WTC11 (cell line): ENCODE results near the gene MYBL2. TPM values are rescaled to one million over a fixed set of nuclear protein-coding genes. Genes with fewer than 3 reads are reported as not detected.

Experiments used
- ATAC-seq: fragments of 200-7000 bp; cut with Tn5 transposase; 2 replicates; pipeline ENCODE4 v1.10.0; 2021; ENCODE audit warnings: mild to moderate bottlenecking, moderate library complexity
- CTCF ChIA-PET: fragments of 300-600 bp; sonication (Branson Sonifier 250); formaldehyde crosslinking; loops from one replicate; lab custom pipeline; 2021; ENCODE audit warnings: antibody characterized with exemption; lab: Charles Lee
- POLR2A ChIA-PET: fragments of 350-600 bp; sonication (Branson Sonifier 250); formaldehyde crosslinking; loops from one replicate; lab custom pipeline; 2021; ENCODE audit warnings: antibody characterized with exemption; lab: Charles Lee
- DNase-seq: peaks from one replicate; pipeline ENCODE4 v3.0.0; 2021; ENCODE audit warnings: low spot score
- H3K27ac Mint-ChIP-seq: 2 replicates; pipeline ENCODE4 v1.8.0; 2021; ENCODE audit warnings: mixed read lengths
- H3K27me3 Mint-ChIP-seq: 2 replicates; pipeline ENCODE4 v1.8.0; 2021; ENCODE audit warnings: low read depth, mild to moderate bottlenecking, moderate library complexity, mixed read lengths
- H3K36me3 Mint-ChIP-seq: 2 replicates; pipeline ENCODE4 v1.8.0; 2021; ENCODE audit warnings: mixed read lengths
- H3K4me1 Mint-ChIP-seq: 2 replicates; pipeline ENCODE4 v1.8.0; 2022; ENCODE audit warnings: mixed read lengths
- H3K4me3 Mint-ChIP-seq: 2 replicates; pipeline ENCODE4 v1.8.0; 2021; ENCODE audit warnings: mild to moderate bottlenecking, moderate library complexity, mixed read lengths
- H3K9me3 Mint-ChIP-seq: 2 replicates; pipeline ENCODE4 v1.8.0; 2021; ENCODE audit warnings: mixed read lengths
- ATF1 ChIP-seq: sonication (generic); formaldehyde crosslinking; IDR thresholded peaks from 2 replicates; pipeline ENCODE4 v1.8.1; 2023; ENCODE audit warnings: mild to moderate bottlenecking, moderate library complexity, missing genetic modification reagents
- ELF4 ChIP-seq: sonication (generic); formaldehyde crosslinking; IDR thresholded peaks from 2 replicates; pipeline ENCODE4 v1.8.1; 2022; ENCODE audit warnings: low read depth, mild to moderate bottlenecking, moderate library complexity, missing genetic modification reagents
- ESRRA ChIP-seq: sonication (generic); formaldehyde crosslinking; IDR thresholded peaks from 2 replicates; pipeline ENCODE4 v1.8.1; 2022; ENCODE audit warnings: mild to moderate bottlenecking, missing genetic modification reagents, borderline replicate concordance
- GTF2I ChIP-seq: fragments of 250-450 bp; sonication (Bioruptor Pico); conservative IDR thresholded peaks from 2 replicates; pipeline ENCODE4 v1.4.0; 2021; ENCODE audit warnings: mild to moderate bottlenecking
- HMGA2 ChIP-seq: fragments of 250-450 bp; sonication (Bioruptor Pico); IDR thresholded peaks from 2 replicates; pipeline ENCODE4 v1.4.0; 2021; ENCODE audit warnings: mild to moderate bottlenecking, moderate library complexity
- KAT7 ChIP-seq: sonication (generic); formaldehyde crosslinking; IDR thresholded peaks from 2 replicates; pipeline ENCODE4 v1.8.1; 2023; ENCODE audit warnings: missing genetic modification reagents, mild to moderate bottlenecking, borderline replicate concordance
- MYBL2 ChIP-seq: sonication (generic); formaldehyde crosslinking; IDR thresholded peaks from 2 replicates; pipeline ENCODE4 v1.8.1; 2023; ENCODE audit warnings: mild to moderate bottlenecking, moderate library complexity, missing genetic modification reagents
- NFYB ChIP-seq: sonication (generic); formaldehyde crosslinking; conservative IDR thresholded peaks from 2 replicates; pipeline ENCODE4 v1.8.0; 2022; ENCODE audit warnings: low read depth, missing genetic modification reagents
- NR1H2 ChIP-seq: sonication (generic); formaldehyde crosslinking; IDR thresholded peaks from 2 replicates; pipeline ENCODE4 v1.9.0; 2021; ENCODE audit warnings: mild to moderate bottlenecking, moderate library complexity, missing genetic modification reagents
- OVOL2 ChIP-seq: fragments of 250-450 bp; sonication (Bioruptor Pico); IDR thresholded peaks from 2 replicates; pipeline ENCODE4 v1.9.0; 2021; ENCODE audit warnings: mild to moderate bottlenecking, borderline replicate concordance
- PRRX2 ChIP-seq: fragments of 250-450 bp; sonication (Bioruptor Pico); IDR thresholded peaks from 2 replicates; pipeline ENCODE4 v1.8.0; 2021; ENCODE audit warnings: mild to moderate bottlenecking
- RELA ChIP-seq: sonication (generic); formaldehyde crosslinking; IDR thresholded peaks from 2 replicates; pipeline ENCODE4 v1.8.1; 2022; ENCODE audit warnings: missing genetic modification reagents, mild to moderate bottlenecking, borderline replicate concordance
- ZNF416 ChIP-seq: fragments of 250-450 bp; sonication (Bioruptor Pico); IDR thresholded peaks from 2 replicates; pipeline ENCODE4 v1.9.0; 2021; ENCODE audit warnings: mild to moderate bottlenecking, inconsistent platforms
- ZNF671 ChIP-seq: fragments of 250-450 bp; sonication (Bioruptor Pico); IDR thresholded peaks from 2 replicates; pipeline ENCODE4 v1.8.0; 2021; ENCODE audit warnings: mild to moderate bottlenecking
- total RNA-seq: library from RNA; stranded (reverse); gene quantifications from 3 replicates; pipeline ENCODE4 v1.2.3, GENCODE V29; 2021
- TF ChIP-seq, protein P1 (sequence below): sonication (generic); formaldehyde crosslinking; IDR thresholded peaks from 2 replicates; pipeline ENCODE4 v1.8.1; 2023; ENCODE audit warnings: mild to moderate bottlenecking, moderate library complexity, missing genetic modification reagents
- TF ChIP-seq, protein P2 (sequence below): sonication (generic); formaldehyde crosslinking; IDR thresholded peaks from 2 replicates; pipeline ENCODE4 v1.8.1; 2023; ENCODE audit warnings: mild to moderate bottlenecking, missing genetic modification reagents, moderate library complexity
- TF ChIP-seq, protein P3 (sequence below): sonication (generic); formaldehyde crosslinking; IDR thresholded peaks from 2 replicates; pipeline ENCODE4 v1.8.1; 2023; ENCODE audit warnings: mild to moderate bottlenecking, missing genetic modification reagents
- TF ChIP-seq, protein P4 (sequence below): sonication (generic); formaldehyde crosslinking; IDR thresholded peaks from 2 replicates; pipeline ENCODE4 v1.8.0; 2022; ENCODE audit warnings: mild to moderate bottlenecking, missing genetic modification reagents
- TF ChIP-seq, protein P5 (sequence below): sonication (generic); formaldehyde crosslinking; IDR thresholded peaks from 2 replicates; pipeline ENCODE4 v1.8.1; 2022; ENCODE audit warnings: low read depth, mild to moderate bottlenecking, moderate library complexity, missing genetic modification reagents, borderline replicate concordance
- TF ChIP-seq, protein P6 (sequence below): fragments of 250-450 bp; sonication (Bioruptor Pico); conservative IDR thresholded peaks from 2 replicates; pipeline ENCODE4 v1.9.0; 2021; ENCODE audit warnings: mild to moderate bottlenecking
- TF ChIP-seq, protein P7 (sequence below): fragments of 250-450 bp; sonication (Bioruptor Pico); IDR thresholded peaks from 2 replicates; pipeline ENCODE4 v2.1.2; 2022; ENCODE audit warnings: mild to moderate bottlenecking, moderate library complexity

Gene MYBL2
- total RNA-seq, 1 experiment from 2014 or later = 166 TPM

DNA sequence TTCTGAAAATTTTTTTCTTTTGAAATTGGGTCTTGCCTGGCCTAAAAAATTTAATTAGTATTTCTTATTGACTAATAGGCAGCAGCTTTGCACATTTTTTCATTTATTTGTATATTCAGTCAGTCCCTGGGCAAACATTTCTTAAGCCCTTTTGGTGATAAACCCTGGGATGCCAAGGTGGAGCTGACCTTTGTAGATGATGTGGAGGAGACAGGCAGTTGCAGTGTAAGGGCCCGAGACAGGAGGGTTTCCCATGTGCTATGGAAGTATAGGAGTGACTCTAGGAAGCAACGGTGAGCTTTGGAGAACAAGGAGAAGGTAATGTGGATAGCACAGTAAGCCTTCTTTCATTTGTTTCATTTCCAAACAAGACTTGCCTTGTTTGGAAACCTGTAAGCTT lies 3.5 kb downstream of the MYBL2 start (continued):
- TF ChIP-seq ZNF416 (CRISPR knock-in tag) (no peak), ELF4 (CRISPR knock-in tag) (no peak), RELA (CRISPR knock-in tag) (no peak)
- TF ChIP-seq, protein P1, sequence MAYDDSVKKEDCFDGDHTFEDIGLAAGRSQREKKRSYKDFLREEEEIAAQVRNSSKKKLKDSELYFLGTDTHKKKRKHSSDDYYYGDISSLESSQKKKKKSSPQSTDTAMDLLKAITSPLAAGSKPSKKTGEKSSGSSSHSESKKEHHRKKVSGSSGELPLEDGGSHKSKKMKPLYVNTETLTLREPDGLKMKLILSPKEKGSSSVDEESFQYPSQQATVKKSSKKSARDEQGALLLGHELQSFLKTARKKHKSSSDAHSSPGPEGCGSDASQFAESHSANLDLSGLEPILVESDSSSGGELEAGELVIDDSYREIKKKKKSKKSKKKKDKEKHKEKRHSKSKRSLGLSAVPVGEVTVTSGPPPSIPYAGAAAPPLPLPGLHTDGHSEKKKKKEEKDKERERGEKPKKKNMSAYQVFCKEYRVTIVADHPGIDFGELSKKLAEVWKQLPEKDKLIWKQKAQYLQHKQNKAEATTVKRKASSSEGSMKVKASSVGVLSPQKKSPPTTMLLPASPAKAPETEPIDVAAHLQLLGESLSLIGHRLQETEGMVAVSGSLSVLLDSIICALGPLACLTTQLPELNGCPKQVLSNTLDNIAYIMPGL (CRISPR knock-in tag) = no peak

DNA sequence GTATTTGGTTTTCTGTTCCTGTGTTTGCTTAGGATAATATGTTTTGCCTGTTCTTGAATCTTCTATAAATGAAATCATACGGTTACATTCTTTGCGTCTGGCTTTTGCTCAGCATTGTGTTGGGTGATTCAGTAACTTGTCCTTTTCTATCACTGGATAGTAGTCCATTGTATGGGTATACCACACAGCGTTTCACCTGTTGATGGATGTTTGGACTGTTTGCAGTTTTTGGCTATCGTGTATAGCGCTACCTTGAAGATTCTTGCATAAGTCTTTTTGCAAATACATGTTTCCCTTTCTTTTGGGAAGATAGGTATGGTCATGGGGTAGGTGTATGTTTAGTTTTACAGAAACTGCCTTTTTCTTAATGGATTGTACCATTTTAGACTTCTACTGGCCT lies 9.5 kb downstream of the MYBL2 start:
- Mint-ChIP-seq H3K4me3 (no peak overlapping the region), H3K36me3 (peaks cover 40% of the 10 kb centered on the region), H3K27ac (no peak overlapping the region), H3K27me3 (no peaks in the 10 kb centered on the region), H3K9me3 (no peaks in the 10 kb centered on the region), H3K4me1 (peaks cover 6% of the 10 kb centered on the region)
- no peak for TF ChIP-seq HMGA2 (CRISPR knock-in tag)
- no peak for TF ChIP-seq ESRRA (CRISPR knock-in tag)
- TF ChIP-seq, protein P2, sequence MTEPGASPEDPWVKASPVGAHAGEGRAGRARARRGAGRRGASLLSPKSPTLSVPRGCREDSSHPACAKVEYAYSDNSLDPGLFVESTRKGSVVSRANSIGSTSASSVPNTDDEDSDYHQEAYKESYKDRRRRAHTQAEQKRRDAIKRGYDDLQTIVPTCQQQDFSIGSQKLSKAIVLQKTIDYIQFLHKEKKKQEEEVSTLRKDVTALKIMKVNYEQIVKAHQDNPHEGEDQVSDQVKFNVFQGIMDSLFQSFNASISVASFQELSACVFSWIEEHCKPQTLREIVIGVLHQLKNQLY = no peak
- TF ChIP-seq, protein P3, sequence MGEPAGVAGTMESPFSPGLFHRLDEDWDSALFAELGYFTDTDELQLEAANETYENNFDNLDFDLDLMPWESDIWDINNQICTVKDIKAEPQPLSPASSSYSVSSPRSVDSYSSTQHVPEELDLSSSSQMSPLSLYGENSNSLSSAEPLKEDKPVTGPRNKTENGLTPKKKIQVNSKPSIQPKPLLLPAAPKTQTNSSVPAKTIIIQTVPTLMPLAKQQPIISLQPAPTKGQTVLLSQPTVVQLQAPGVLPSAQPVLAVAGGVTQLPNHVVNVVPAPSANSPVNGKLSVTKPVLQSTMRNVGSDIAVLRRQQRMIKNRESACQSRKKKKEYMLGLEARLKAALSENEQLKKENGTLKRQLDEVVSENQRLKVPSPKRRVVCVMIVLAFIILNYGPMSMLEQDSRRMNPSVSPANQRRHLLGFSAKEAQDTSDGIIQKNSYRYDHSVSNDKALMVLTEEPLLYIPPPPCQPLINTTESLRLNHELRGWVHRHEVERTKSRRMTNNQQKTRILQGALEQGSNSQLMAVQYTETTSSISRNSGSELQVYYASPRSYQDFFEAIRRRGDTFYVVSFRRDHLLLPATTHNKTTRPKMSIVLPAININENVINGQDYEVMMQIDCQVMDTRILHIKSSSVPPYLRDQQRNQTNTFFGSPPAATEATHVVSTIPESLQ = no peak
- TF ChIP-seq, protein P4, sequence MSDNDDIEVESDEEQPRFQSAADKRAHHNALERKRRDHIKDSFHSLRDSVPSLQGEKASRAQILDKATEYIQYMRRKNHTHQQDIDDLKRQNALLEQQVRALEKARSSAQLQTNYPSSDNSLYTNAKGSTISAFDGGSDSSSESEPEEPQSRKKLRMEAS (CRISPR knock-in tag) = no peak
- TF ChIP-seq, protein P5, sequence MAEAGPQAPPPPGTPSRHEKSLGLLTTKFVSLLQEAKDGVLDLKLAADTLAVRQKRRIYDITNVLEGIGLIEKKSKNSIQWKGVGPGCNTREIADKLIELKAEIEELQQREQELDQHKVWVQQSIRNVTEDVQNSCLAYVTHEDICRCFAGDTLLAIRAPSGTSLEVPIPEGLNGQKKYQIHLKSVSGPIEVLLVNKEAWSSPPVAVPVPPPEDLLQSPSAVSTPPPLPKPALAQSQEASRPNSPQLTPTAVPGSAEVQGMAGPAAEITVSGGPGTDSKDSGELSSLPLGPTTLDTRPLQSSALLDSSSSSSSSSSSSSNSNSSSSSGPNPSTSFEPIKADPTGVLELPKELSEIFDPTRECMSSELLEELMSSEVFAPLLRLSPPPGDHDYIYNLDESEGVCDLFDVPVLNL (CRISPR knock-in tag) = no peak
- TF ChIP-seq KAT7 (CRISPR knock-in tag) = no peak
- TF ChIP-seq, protein P6, sequence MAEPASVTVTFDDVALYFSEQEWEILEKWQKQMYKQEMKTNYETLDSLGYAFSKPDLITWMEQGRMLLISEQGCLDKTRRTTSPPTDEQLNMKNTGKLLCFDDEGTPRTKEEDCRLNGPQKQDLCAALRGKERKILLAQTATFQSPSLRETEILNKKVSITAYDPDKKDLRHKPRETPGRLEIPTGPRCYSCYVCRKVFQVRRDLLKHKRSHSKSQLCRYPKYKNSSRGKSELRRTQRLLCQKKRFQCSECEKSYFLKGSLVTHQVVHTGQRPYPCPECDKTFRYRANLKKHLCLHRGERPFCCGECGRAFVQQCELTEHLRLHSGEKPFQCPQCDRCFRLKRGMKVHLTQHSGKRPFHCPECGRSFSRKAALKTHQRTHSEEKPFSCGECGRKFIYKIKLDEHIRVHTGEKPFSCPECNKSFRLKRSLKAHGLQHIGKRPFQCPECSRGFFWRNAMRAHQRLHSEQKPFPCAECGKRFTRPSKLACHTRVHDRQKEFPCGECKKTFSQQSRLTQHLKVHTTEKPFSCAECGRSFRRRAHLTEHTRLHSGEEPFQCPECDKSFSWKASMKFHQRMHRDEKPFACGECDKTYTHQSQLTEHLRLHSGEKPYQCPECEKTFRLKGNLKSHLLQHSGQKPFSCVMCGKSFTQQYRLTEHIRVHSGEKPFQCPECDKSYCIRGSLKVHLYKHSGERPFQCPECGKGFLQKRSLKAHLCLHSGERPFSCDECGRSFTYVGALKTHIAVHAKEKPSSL (CRISPR knock-in tag) = no peak
- POLR2A ChIA-PET = no interaction called here
- ATAC-seq (no peak), DNase-seq (no peak)
- CTCF ChIA-PET = no interaction called here

DNA sequence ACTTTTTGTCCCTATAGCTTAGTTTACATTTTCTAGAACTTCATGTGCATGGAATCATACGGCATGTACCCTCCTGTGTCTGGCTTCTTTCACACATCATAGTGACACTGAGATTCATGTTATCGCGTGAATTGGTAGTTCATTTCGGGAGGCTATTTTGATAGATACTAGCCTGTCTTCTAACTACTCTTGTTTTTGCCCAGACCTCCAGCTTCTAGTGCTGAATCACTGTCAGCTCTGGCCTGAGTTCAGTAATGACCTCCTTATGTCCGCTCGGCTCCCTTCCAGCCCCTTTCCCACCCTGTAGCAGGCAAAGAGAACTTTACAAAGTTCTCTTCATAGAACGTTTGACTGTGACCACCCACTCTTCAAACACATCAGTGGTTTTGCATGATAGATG lies 14.1 kb downstream of the MYBL2 start:
- Mint-ChIP-seq H3K4me3 (no peak overlapping the region), H3K9me3 (no peaks in the 10 kb centered on the region), H3K27ac (peak overlapping the region; percentile 73; the same call in 1 of the 2 replicates), H3K4me1 (peaks cover 7% of the 10 kb centered on the region), H3K36me3 (peaks cover 38% of the 10 kb centered on the region), H3K27me3 (no peaks in the 10 kb centered on the region)
- CTCF ChIA-PET = interaction anchor here (0.8 kb wide), 1 partner anchor 232 kb away, joined by 4 read pairs; no protein-coding TSS in a partner anchor
- POLR2A ChIA-PET = no interaction called here
- DNase-seq (no peak), ATAC-seq (no peak)
- TF ChIP-seq PRRX2 (CRISPR knock-in tag) (no peak), MYBL2 (no peak), OVOL2 (no peak), NFYB (CRISPR knock-in tag) (no peak), RELA (CRISPR knock-in tag) (no peak), ZNF671 (CRISPR knock-in tag) (no peak), NR1H2 (CRISPR knock-in tag) (no peak), GTF2I (CRISPR knock-in tag) (no peak), ATF1 (CRISPR knock-in tag) (no peak)
- TF ChIP-seq, protein P7, sequence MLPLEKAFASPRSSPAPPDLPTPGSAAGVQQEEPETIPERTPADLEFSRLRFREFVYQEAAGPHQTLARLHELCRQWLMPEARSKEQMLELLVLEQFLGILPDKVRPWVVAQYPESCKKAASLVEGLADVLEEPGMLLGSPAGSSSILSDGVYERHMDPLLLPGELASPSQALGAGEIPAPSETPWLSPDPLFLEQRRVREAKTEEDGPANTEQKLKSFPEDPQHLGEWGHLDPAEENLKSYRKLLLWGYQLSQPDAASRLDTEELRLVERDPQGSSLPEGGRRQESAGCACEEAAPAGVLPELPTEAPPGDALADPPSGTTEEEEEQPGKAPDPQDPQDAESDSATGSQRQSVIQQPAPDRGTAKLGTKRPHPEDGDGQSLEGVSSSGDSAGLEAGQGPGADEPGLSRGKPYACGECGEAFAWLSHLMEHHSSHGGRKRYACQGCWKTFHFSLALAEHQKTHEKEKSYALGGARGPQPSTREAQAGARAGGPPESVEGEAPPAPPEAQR (CRISPR knock-in tag) = no peak
- TF ChIP-seq, protein P6 (CRISPR knock-in tag) = no peak
